Astrocyte of the cerebellum (primary cell): ENCODE results near the gene CCN5.
A peak's percentile ranks its signal among the peaks of the same experiment; 100 is the strongest.

Source experiments
- DNase-seq: peaks from one replicate; pipeline ENCODE4 v3.0.0-alpha.2; 2011; ENCODE audit warnings: low read depth
- H3K4me3 ChIP-seq: 2 replicates; pipeline ENCODE4 v1.5.1; 2011; ENCODE audit warnings: mild to moderate bottlenecking, low read depth, low read length, moderate library complexity
- CTCF ChIP-seq: IDR thresholded peaks from 2 replicates; pipeline ENCODE4 v1.5.1; 2012; ENCODE audit warnings: low read length, low read depth, moderate library complexity, mild to moderate bottlenecking; ENCODE audit errors: missing control alignments
- in situ Hi-C: cut with HindIII; loops from 2 replicates; pipeline ENCODE4 v1.10.0; 2017; ENCODE audit warnings: low sequenced_read_pairs

CCN5 gene

GRCh38 chr20:44728801-44729443 is 13.8 kb downstream of the CCN5 start:
- in situ Hi-C loops: no loop called here
- DNase-seq: no peak
- H3K4me3 ChIP-seq: no peak overlapping the region
- no peak for TF ChIP-seq CTCF

- in situ Hi-C loops: loop anchor here (10.0 kb wide), 2 partner anchors 66 to 336 kb away; no protein-coding TSS in a partner anchor
- no peak overlapping the region for H3K4me3 ChIP-seq
- TF ChIP-seq CTCF: no peak
- DNase-seq: peak; percentile 55
These were observed 15.3 kb downstream of the CCN5 start for GRCh38 chr20:44730441-44730840.

- in situ Hi-C loops: loop anchor here (10.0 kb wide), 2 partner anchors 67 to 337 kb away; no protein-coding TSS in a partner anchor
- no peak for TF ChIP-seq CTCF
- no peak overlapping the region for H3K4me3 ChIP-seq
- no peak for DNase-seq
These were observed 16.5 kb downstream of the CCN5 start for GRCh38 chr20:44731657-44732056.

GRCh38 chr20:44732327-44732726 is 17.2 kb downstream of the CCN5 start:
- in situ Hi-C loops: loop anchor here (10.0 kb wide), 2 partner anchors 68 to 338 kb away; no protein-coding TSS in a partner anchor
- TF ChIP-seq CTCF: no peak
- no peak for DNase-seq
- H3K4me3 ChIP-seq: no peak overlapping the region

- no peak overlapping the region for H3K4me3 ChIP-seq
- peak; percentile 49 for DNase-seq
- peak; percentile 95 for TF ChIP-seq CTCF
- in situ Hi-C loops: loop anchor here (10.0 kb wide), 2 partner anchors 69 to 339 kb away; no protein-coding TSS in a partner anchor
These were observed 18.3 kb downstream of the CCN5 start for GRCh38 chr20:44733341-44734069.

- in situ Hi-C loops: loop anchor here (10.0 kb wide), 2 partner anchors 70 to 340 kb away; no protein-coding TSS in a partner anchor
These were observed 19.8 kb downstream of the CCN5 start for GRCh38 chr20:44734938-44735337.

More at GRCh38 chr20:44734938-44735337, 19.8 kb downstream of the CCN5 start:
- H3K4me3 ChIP-seq: no peak overlapping the region
- TF ChIP-seq CTCF: peak; percentile 20
- no peak for DNase-seq
